Right hindlimb (tissue), 1 donor: ENCODE measurements around the gene EPHA10.
A peak's percentile ranks its signal among the peaks of the same experiment; 100 is the strongest.
"Not testable (repeated sequence)": the region's sequence is repeated elsewhere in the genome, so short reads cannot be mapped to it uniquely, and the experiment has no call there.

Experiments used
- DNase-seq: peaks from one replicate; pipeline ENCODE4 v3.0.0-alpha.2; 2018

Gene EPHA10

GRCh38 chr1:37767488-37767887 lies 2.6 kb upstream of the EPHA10 start:
- DNase-seq: no peak

GRCh38 chr1:37765916-37766664 lies 1.2 kb upstream of the EPHA10 start:
- no peak for DNase-seq

- peak; percentile 68 for DNase-seq
Measured at GRCh38 chr1:37764414-37764825, 500 bp downstream of the EPHA10 start.

DNA sequence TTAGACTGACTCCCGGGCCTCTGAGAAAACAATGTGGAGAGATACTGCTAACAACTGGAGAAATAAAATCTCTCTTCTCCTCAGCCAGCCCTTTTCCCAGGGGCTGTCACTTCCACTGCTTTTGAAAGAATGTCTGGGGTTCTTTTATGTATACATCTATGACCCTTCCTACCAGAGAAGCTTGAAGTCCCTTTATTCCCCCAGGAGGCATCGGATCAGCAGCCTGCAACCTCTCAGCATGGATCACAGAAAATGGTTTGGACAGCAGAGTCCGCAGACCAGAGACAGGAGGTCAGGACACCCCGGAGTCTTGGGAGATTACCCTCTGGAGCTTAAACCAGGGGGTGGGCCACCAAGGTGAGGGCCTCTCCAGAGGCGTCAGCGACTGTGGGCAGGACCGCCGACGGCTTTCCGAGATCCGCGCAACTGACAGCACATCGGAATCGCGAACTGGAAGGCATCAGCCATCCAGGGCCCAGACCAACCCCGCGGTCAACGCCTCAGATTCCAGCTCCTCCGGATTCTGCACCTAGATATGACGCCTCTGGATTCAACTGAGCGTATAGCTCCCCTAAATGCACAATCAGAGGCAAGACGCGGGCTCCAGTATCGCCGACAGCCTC lies 1.0 kb downstream of the EPHA10 start:
- no peak for DNase-seq

DNA sequence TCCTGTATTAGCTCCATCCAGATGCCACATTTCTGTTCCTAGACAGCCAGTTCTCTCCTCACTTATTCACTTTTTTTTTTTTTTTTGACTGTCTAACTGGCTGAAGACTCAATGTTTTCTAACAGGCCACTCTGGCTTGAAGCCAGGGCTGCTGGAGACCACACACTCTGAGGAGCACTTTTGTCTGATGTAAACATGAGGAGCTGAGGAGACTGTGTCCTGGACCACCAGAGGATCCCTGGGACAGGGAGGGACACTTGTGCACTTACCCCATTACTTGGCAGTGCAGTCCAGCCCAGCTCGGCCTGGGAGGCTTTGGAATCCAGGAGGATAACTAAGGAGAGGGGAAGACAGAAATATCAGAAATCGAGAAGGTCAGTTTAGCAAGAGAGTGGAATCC lies 2.4 kb downstream of the EPHA10 start:
- no peak for DNase-seq

GRCh38 chr1:37761416-37762095 lies 3.4 kb downstream of the EPHA10 start:
- DNase-seq: no peak

GRCh38 chr1:37759451-37759850 lies 5.5 kb downstream of the EPHA10 start:
- no peak for DNase-seq

- no peak for DNase-seq
Measured at GRCh38 chr1:37755951-37756560, 8.9 kb downstream of the EPHA10 start.

GRCh38 chr1:37755290-37755689 lies 9.6 kb downstream of the EPHA10 start:
- DNase-seq: no peak

GRCh38 chr1:37753473-37754321 lies 11.2 kb downstream of the EPHA10 start:
- no peak for DNase-seq

- DNase-seq: no peak
Measured at GRCh38 chr1:37752583-37753471, 12.1 kb downstream of the EPHA10 start.

- no peak for DNase-seq
Measured at GRCh38 chr1:37752213-37752582, 12.7 kb downstream of the EPHA10 start.

DNA sequence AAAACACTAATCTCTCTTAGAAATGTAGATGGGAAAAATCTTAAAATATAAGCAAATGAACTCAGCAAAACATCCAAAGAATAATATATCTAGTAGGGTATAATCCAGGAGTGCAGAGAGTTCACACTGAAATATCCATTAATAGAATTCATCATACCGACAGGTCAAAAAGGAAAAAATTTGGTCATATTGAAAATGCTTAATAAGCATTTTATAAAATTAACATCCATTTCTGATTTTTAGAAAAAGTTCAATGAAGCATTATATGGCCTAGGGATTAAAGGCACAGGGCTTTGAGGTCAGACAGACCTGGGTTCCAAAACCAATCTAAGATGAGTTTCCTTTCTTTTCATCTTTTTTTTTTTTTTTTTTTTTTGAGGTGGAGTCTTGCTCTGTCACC lies 16.4 kb downstream of the EPHA10 start:
- DNase-seq: no peak

DNA sequence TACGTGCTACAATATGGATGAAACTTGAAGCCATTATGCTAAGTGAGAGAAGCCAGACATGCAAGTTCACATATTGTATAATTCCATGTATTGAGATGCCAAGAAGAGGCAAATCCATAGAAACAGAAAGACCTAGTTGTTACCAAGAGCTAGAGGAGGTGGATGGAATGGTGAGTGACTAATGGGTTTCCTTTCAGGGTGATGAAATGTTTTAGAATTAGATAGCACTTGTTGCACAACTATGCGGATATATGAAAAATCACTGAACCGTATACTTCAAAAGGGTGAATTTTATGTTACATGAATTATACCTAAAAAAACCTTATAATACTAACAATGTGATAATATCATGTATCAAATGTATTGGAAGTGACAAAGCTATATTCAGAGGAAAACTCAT lies 18.1 kb downstream of the EPHA10 start:
- DNase-seq: no peak

- no peak for DNase-seq
Measured at GRCh38 chr1:37741662-37742061, 23.3 kb downstream of the EPHA10 start.

DNA sequence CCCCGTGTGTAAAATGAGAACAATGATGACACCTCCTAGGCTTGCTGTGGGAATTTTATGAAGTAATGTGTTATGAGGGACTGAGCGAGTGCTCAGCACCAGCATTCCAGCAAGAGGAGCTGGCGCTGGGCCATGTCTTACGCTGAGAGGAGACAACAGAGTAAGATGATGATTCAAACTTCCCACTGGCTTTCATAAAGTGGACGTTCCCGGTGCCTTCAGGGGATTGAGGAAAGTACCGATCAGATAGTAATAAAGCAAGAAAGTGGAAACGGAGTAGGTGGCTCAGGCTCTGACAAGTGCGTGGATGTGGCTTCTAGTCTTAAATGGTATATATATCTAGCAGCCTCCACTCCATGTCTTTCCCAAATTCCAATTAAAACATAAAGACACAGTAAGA lies 23.8 kb downstream of the EPHA10 start:
- no peak for DNase-seq

DNA sequence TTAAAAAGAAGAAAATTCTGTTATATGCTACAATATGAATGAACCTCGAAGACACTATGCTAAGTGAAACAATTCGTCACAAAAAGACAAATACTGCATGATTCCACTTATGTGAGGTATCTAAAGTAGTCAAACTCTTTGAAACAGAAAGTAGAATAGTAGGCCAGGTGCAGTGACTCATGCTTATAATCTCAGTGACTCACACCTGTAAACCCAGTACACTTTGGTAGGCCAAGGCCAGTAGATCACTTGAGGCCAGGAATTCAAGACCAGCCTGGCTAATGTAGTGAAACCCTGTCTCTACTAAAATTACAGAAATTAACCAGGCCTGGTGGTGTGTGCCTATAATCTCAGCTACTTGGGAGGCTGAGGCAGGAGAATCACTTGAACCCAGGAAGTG lies 25.7 kb downstream of the EPHA10 start:
- no peak for DNase-seq

- DNase-seq: not testable (repeated sequence)
Measured at GRCh38 chr1:37738619-37739018, 26.3 kb downstream of the EPHA10 start.

- not testable (repeated sequence) for DNase-seq
Measured at GRCh38 chr1:37737975-37738374, 26.9 kb downstream of the EPHA10 start.

DNA sequence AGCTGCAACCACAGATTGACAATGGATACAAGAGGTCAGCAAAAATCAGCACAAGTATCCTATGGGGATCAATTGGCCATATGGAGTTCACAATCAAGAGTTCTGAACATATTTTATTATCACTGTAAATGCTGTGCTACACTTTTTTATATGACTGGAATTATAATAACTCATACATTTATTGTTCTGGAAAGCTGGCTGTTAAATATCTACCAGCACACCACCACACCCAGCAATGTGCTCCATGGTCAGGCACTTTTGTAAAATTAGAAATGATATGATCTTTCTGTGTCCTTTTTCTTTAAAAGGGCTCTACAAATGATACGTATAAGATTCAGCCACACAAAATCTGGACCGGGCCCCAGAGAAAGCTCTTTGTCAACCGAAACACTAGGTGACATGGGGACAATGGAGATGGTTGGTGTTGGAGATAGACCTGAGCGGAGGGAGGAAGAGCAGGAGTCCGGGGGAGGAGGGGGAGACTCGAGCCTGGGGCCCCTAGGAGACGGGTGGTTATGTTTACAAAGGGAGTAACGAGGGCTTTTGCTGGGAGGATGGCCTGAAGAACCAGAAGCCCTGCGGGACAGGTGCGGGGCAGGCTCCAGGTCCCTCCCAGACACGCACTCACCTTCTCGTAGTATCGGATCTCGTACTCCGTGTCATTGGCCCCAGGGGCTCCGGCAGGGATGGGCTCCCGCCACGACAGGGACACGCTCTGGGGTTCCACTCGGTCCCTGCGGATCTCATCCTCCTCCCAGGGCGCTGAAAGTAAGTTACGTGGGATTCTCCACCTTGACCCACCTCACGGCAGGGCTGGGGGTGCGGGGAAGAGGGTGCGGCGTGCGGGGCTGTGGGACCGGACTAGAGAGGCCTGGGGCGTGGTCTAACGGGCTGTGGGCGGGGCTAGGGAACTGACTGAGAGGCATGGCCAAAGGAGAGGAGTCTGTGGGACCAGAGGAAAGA lies 30.0 kb downstream of the EPHA10 start:
- no peak for DNase-seq
